ENCODE results near the gene PDXP. TPM values are rescaled to one million over a fixed set of nuclear protein-coding genes. Genes with fewer than 3 reads are reported as not detected.
A peak's percentile ranks its signal among the peaks of the same experiment; 100 is the strongest.

Gene PDXP
- total and polyA plus RNA-seq, 9 of the 15 experiments (the other 6 are each of a cell fraction or from before 2014, with no cell fraction given), result 7.9 to 54.2 (median 38.8) TPM

GRCh38 chr22:37657590-37658132, 862 bp upstream of the PDXP start (continued):
- no peak for TF ChIP-seq LEF1 (IDR thresholded peaks at IDR 0.05)
- no peak for TF ChIP-seq HMG20A (CRISPR knock-in tag; conservative IDR thresholded peaks at IDR 0.05)
- TF ChIP-seq STAT6 (CRISPR knock-in tag; IDR thresholded peaks at IDR 0.05), result no peak
- TF ChIP-seq ERF (CRISPR knock-in tag; IDR thresholded peaks at IDR 0.05), result no peak
- no peak for TF ChIP-seq TSC22D4 (tag; IDR thresholded peaks at IDR 0.05)
- TF ChIP-seq ZNF143 (CRISPR knock-in tag; IDR thresholded peaks at IDR 0.05), result no peak
- no peak for TF ChIP-seq PTBP1 (IDR thresholded peaks at IDR 0.05; ENCODE audit: low read depth, low read length)
- TF ChIP-seq ZNF217 (CRISPR knock-in tag; IDR thresholded peaks at IDR 0.05), result no peak
- TF ChIP-seq GABPB1 (CRISPR knock-in tag; IDR thresholded peaks at IDR 0.05), result 0 out of 2 replicates have a peak, but pooled peaks have one; percentile 30
- no peak for TF ChIP-seq ZSCAN29 (IDR thresholded peaks at IDR 0.05)
- TF ChIP-seq ZBTB49 (CRISPR knock-in tag; IDR thresholded peaks at IDR 0.05; ENCODE audit: borderline replicate concordance), result no peak
- 0 out of 2 replicates have a peak, but pooled peaks have one; percentile 21 for TF ChIP-seq CREM (IDR thresholded peaks at IDR 0.05; ENCODE audit: low read depth)
- TF ChIP-seq PHF21A (IDR thresholded peaks at IDR 0.05; ENCODE audit: borderline replicate concordance, low read depth), result no peak
- no peak for TF ChIP-seq SIN3B (IDR thresholded peaks at IDR 0.05; ENCODE audit: low read depth)
- no peak for TF ChIP-seq ATF3 (IDR thresholded peaks at IDR 0.05)
- TF ChIP-seq ATF3 (CRISPR knock-in tag; conservative IDR thresholded peaks at IDR 0.05), result 0 out of 2 replicates have a peak, but pooled peaks have one; percentile 38
